DMS114 treated with DMSO at 0.1 percent for 48 hours (cell line): ENCODE results near the gene LDLRAD4.

Source experiments
- DNase-seq: peaks from one replicate; lab custom pipeline; 2025; ENCODE audit not compliant: unreplicated experiment; lab: John Stamatoyannopoulos, UW

LDLRAD4 gene

DNA sequence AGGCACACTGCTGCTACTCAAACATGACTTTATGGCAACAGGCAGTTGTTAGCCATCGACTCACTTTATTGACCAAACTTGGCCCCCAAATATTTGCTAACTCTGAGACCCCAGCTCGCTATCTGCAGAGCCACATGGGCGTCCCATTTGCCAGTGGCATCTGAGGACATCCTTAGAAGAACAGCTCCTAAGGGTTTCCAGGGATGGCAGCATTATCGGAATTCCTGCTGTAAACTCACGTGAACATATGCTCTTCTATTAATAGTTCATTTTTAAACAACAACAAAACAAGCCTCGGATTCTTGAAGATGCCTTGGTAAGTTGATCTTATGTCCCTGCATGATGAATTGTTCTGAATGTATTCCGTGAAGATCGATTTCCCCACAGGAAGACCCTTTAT is 181.0 kb downstream of the LDLRAD4 start:
- DNase-seq, result no peak

DNA sequence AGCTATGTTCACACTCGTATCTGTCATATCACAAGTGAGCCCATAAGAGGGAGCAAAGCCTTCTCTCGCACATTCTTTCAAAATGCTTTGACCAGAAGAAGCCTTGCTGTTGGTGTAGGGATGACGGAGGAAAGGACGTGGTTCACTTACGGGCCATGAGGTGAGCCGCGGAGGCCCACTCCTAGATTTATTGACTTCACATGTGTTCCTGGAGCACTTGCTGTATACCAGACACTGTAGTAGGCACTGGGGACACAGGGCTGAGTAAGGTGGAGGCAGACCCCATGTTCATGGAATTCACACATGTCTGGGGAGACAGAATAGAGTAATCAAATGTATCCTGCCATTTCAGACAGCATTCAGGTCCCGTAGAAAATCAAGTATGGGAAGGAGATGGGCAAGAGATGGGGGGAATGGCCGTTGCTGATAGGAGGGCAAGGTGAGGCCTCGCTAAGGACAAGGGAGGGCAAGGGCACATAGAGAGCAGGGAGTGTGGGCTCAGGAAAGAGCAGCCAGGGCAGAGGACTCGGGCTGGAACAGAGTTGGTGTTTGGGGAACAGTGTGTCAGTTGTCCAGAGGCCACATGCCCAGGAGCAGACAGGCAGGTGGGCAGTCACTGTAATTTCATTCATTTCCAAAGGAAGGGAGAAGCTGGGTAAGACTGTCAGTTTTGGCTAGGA is 182.2 kb downstream of the LDLRAD4 start:
- DNase-seq, result no peak

DNA sequence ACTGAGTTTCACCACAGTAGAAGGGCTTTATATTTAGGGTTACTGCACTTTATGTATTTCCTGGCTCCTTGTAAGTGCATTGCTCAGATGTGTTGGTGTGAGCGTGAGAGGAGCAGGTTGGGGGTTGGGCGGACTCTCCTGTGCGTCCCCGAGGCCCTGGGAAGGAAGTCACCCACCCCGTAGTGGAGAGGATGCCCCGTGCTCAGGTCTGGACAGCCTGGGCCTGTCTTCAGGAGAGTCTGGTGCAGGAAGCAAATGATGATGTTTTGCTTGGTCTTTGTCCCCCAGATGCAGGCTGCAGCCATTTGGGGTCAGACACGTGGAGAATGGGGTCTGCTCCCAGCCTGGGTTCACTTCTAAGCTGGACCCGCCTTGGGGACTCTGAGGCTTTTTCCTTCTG is 182.8 kb downstream of the LDLRAD4 start:
- no peak for DNase-seq

DNA sequence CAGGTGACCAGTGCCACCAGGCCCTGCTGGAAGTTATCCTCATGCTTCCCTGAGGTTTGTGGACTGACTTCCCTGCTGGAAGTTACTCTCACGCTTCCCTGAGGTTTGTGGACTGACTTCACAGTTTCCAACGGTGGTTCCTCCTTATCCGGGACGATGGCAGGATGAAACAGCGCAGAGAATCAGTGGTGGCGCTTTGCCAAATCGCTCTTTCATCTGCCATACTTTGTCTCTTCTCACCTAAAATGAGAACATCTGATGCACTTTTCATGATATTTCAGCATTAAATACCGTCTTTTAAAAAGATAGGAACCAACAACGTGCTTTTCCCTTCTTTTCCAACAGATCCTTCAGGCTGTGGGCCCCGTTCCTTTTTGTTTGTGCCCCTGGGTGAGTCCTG is 183.3 kb downstream of the LDLRAD4 start:
- DNase-seq, result no peak

DNA sequence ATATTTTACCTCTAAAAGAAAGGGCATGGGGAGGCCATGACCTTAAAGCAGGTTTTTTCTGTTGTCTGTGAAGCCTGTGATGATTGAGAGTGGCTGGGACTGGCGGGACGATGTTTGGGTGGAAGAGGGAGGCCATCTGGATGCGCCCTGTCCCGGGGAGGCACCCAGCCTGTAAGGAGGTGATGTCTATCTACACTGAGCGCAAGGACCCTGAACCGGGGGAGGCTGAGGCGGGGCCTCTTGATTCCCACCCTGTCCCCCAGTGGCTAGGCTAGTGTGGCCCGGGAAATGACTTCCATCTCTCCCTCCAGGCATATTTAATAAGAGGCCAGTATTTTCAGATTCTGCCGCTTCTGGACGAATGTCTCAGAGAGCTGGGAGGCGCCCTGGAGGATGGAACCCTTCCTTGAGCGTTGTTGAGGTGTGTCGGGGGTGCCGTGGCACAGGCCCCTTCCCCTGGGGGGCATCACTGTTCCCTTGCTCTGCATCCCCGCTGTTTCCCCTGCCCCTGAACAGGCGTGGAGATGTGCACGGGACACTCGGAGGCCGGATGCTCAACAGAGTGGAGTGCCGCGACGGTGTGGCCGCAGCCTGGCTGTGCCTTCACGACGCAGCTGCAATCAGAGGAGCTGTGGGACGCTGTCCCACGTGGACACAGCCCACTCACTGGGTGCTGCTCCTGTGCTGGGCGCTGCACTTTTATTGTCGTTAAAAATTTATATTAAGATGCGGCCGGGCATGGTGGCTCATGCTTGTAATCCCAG is 185.4 kb downstream of the LDLRAD4 start:
- no peak for DNase-seq

DNA sequence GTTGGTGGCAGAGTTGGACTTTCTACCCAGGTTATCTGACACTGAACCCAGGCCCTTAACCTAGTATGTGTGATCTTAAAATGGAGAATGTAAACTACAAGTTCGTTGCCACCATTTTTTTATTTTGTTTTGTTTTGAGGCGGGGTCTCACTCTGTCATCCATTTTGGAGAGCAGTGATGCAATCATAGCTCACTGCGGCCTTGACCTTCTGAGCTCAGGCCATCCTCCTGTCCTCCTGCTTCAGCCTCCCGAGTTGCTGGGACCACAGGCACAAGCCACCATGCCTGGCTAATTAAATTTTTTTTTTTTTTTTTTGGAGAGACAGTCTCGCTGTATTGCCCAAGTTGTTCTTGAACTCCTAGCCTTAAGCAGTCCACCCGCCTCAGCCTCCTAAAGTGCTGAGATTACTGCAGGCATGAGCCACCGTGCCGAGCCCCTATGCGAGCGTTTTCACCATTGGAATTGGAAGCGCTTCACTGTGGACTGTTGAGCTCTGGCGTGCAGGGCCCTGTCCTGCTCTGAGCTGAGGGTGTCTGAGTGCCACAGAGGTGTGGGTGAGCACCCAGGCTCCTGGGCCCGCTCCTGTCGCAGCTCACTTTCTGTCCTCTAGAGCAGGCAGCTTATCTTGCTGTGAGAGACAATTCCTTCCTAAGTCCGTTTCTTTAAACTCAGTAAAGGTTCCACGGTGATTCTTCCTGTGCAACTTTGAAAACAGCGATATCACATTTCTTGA is 186.9 kb downstream of the LDLRAD4 start:
- DNase-seq, result no peak

DNA sequence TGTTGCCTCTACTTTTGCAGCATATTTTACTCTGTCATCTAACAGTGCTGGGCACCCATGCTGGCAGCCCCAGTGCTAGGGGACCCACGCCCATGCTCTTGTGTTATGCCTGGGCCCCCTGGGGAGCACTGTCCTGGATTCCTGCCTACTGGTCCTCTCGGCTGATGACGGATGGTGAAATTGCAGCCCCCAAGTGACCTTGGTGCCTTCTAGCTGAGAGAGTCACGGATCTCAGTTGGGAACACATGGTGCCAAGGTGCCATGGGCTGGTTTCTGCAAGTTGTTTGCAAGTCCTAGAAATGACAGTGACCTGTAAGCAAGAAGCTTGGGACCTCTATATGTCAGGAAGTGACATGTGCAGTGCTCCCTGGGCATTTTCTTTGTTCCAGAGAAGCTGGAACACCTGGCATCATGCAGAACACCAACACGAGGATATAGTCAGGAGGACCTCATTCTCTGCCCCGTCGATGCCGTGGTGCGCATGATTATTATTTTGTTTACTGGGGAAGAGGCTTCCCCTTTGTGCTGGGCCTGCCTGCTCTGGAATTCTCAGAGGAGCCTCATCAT is 187.6 kb downstream of the LDLRAD4 start:
- no peak for DNase-seq

DNA sequence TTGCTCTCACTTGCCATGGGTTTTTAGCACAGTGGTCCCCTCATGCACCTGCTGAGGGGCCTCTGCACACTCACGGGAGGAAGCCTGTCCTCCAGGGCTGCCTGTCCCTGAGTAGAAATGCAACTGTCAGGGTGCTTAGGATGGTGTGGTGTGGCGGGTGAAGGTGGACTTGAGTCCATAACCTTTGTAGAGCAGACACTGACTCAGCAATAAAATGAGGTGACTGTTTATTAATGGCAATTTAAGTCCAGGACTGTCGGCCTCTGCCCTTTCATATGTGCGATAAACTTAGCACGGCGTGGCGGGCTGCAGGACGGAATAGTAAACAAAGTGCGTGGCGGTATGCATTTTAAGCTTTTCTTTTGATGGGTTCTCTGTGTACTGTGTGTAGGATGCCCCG is 188.2 kb downstream of the LDLRAD4 start:
- no peak for DNase-seq

DNA sequence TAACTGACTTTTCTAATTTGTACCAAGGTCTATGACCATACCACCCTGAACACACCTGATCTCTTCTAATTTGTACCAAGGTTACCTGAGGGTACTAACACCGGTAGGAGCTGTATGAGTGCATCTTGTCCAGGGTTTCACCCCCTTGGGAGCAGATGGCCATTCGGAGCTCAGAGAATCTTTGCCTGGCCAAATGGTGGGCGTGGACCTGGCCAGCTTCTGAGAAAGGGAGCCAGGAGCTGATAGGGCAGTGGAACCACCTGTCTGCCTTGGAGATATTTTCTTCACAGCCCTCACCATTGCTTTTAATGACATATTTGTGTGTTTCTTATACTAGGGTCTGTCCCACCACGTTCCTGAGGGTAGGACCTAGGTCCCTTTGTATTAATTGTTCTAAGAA is 188.9 kb downstream of the LDLRAD4 start:
- no peak for DNase-seq

DNA sequence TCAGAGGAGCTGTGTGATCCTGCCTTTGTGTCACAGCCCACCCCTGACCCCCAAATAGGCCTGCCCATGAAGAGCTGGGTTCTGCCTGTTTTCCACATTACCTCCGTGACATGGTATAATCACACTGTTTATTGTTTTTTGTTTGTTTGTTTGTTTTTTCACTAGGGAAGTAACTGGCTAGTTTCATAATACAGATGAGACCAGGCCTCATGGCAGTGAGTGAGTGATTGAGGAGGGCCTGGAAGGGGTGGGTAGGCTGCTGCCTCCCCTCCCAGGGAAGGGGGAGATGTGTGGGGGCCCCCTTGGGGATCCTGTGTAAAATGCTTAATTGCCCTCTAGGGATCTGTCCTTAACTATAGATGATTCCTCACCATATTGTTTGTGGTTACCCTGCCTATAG is 190.5 kb downstream of the LDLRAD4 start:
- no peak for DNase-seq

DNA sequence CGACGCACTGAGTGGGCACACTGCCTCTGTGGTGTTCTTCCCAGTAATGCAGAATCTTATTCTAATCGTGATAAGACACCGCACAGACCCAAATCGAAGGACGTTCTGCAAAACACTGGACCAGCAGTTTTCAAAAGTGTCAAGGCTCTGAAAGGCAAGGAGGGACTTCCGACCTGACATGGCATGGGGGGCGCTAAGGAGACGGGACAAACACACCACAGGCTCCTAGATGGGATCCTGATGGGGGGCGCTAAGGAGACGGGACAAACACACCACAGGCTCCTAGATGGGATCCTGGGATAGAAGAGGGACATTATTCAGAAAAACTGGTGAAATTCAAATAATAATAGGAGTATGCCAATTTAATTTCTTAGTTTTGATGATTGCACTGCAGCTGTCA is 191.4 kb downstream of the LDLRAD4 start:
- DNase-seq, result no peak

DNA sequence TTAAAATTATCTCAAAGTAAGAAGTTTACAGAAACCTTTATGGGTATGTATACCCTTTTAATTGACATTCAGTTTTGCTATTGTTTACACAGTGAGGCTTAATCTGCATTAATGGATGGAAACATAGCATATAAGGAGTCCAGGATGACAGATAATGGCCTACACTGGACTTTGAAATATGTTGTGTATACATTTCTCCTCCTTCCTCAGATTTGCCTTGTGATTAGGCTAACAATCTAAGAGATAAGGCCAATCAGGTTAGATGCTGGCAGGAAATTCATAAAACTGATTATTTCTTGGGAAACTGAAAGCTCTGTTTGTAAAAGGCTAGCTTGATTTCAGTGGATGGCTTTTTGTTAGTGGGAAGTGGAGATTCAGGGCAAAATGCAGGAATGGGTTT is 191.9 kb downstream of the LDLRAD4 start:
- no peak for DNase-seq

DNA sequence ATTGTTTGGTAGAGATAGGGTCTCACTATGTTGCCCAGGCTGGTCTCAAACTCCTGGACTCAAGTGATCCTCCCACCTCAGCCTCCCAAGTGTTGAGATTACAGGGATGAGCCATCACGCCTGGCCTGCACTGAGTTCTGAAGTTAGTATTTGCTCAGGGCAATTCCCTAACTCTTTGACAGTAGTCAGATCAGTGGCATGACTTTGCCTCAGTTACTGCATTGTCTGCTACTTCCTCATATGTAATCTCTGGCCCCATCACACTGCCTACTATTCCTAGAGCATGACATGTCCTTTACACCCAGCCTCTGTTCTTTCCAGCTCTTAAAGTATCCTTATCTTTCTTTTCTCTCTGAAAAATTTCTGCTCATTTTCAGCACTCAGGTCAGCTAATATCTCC is 193.5 kb downstream of the LDLRAD4 start:
- DNase-seq, result no peak

DNA sequence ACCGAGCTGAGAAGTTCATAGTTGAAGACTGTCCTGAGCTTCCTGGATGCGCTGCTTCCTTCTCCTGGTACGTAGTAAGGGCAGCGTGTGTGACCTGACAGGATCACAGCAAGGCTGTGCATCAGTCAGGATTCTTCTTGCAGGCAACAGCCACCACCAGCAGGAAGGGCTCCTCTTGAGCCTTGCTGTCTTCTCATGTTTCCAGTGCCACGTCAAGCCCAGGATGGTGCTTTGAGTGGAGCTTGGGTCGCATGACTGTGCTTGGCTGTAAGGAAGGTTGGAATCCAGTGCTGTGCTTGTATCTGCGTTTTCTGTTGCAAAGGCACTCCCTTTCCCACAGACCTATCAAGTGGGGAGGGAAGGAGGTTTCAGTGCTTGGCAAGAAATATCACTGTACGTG is 194.3 kb downstream of the LDLRAD4 start:
- no peak for DNase-seq

DNA sequence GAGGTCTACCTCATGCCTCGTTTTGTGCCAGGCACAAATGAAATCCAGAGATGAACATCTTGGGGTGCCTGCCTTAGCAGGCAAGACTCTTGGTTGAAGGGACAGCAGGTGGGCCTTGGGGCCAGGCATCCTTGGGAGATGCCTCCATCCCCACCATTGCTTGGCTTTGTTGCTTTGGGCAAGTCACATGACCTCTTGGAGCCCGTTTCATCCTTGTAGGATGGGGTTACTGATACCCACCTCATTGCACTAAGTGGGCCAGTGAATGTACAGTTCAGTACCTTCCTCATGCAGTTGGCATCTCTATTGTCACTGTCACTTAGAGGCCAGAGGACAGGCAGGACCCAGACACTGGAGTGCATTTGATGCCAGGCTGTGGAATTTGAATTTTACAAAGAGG is 195.5 kb downstream of the LDLRAD4 start:
- no peak for DNase-seq

DNA sequence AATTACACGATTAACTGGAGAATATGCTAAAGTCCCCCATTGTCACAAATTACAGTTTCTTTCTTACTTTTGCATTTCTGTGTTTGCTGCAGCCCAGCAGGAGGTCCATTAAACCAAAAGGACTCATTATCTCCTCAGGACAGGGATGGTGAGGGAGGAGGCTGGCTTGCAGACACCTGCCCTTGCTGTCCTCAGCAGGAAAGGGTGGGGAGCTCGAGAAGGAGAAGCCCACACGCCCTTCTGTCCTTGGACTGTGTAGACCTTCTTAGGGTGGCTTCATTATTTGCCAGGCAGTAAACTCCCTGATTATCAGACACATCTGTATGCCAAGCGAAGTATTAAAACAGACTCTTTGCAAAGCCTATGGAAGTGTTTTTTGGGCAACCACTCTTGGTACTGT is 196.0 kb downstream of the LDLRAD4 start:
- no peak for DNase-seq

DNA sequence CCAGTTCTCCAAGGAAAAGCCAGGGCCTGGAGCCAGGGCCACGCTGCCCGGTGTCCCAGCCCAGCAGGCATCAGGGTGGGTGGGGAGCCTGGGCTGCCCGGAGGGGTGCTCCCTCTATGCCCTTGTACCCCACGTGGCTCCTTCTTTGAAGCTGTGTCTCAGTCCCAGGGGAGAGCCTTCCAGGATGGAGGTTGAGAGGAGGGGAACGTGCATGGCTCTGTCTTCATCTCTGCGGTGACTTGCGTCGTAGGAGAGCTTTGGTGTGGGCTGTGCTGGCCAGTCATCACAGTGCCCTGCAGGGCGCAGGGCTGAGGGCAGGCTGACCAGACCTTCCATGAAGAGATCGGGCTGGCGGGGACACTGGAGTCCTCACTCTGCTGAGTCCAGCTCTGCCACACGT is 197.2 kb downstream of the LDLRAD4 start:
- DNase-seq, result no peak

DNA sequence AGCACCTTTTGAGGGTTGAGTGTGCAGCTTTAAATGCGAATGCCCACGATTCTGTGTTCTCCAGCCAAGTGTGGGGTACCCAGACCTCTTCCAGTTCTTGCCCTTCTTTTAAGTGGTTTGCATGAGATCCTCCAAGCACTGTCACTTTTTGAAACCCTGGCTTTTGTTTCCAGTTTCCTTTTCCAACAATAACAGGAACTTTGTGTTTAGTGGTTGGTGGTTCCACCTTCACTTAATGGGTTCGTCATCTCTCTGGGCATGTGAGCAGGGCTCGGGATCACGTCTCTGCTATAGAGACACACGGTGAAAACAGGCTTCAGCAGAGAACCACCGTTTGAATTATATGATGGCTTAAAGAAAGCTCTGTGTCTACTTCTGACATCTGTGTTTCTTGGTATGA is 197.6 kb downstream of the LDLRAD4 start:
- no peak for DNase-seq

DNA sequence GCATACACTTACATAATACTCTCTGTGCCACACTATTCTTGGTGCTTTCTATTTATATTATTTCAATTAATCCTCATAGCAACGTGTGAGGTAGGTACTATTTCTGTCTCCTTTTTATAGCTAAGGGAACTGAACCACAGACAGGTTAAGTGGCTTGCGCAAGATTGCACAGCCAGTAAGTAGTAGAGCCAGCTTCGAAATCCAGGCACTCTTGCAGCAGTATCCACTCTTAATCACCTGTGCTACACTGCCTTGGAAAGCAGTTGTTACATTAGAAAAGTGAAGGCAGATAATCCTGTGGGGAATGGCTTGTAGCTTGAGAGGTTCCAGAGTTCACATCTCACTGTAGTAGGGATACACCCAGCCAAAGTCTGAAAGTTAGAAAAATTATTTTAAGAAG is 198.3 kb downstream of the LDLRAD4 start:
- DNase-seq, result no peak

DNA sequence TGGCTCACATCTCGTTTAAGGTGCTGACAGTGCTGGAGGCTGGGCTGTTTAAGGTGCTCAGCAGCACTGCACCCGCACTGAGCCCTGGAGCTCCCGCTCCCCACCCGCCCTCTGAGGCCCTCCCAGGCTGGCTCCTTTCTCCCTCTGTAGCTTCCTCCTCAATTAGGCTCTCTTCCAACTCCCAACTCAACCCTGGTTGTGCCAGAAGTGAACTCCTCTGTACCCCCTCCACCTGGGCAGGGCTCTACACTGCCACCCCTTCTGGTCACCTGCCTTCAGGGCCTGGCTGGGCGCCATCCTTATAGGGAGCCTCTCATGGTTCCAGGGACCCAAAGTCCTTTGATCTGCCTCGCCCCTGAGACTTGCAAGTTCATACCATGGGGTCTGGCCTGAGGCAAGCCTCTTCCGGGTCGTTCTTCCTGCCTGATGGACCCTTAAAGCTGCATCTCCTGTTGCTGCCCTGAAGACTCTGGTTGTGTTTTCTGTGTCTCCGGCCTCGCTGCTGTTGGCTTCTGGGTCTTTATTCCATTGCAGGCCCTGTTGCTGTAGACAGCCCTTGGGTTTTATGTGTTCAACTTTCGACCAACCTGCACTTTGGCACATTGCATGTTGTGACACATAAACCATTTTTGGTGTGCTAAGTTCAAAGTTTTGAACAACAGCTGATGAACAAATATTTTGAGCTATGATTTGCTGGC is 199.6 kb downstream of the LDLRAD4 start:
- DNase-seq, result no peak

DNA sequence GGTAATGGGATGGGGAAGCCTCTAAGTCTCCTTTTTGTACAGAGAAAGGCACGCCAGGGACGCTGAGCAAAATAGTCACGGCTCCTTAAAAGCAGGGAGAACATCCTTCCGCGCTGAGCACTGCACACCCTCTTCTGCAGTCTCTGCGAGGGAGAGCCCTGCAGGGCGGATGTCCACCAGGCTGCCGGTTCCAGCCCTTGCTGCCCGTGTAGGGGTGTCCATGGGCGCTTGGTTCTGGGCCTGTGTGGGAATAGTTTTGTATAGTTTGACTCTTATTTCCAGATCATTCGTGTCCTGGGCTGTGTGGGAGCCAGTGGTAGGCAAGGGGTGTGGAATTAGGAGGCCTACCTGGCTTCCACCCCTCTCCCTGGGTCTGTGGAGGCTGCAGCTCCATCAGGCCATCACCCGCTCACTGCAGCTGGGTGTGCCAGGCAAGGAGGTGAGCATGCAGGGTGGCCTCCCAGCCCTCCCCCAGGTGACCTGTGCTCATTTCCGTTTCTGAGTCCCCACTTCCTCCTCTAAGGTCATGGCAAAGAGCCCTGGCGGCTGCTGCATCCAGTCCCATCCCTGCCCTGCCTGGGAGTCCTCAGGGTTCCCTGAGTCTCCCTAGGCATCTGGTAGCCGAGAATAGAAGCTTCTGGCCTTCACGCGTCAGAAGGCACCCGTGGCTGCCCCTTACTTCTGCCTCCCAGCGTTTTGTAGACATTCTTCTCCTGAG is 202.6 kb downstream of the LDLRAD4 start:
- no peak for DNase-seq
